GM10847 (cell line): Measurements from ENCODE around the gene MTCL1.

Experiments used
- POLR2A ChIP-seq: IDR thresholded peaks from 2 replicates; pipeline ENCODE4 v1.6.1; 2011; ENCODE audit not compliant: insufficient read length; ENCODE audit errors: extremely low read depth

The MTCL1 gene

GRCh38 chr18:8703781-8704301, 1.5 kb upstream of the MTCL1 start:
- no peak for TF ChIP-seq POLR2A

GRCh38 chr18:8704361-8705237, 757 bp upstream of the MTCL1 start:
- TF ChIP-seq POLR2A, result no peak

GRCh38 chr18:8705961-8706790, 820 bp downstream of the MTCL1 start:
- TF ChIP-seq POLR2A, result no peak

- no peak for TF ChIP-seq POLR2A
Measured at GRCh38 chr18:8706791-8707555, 1.6 kb downstream of the MTCL1 start.

- no peak for TF ChIP-seq POLR2A
Measured at GRCh38 chr18:8707556-8708300, 2.4 kb downstream of the MTCL1 start.

GRCh38 chr18:8708670-8709069, 3.3 kb downstream of the MTCL1 start:
- TF ChIP-seq POLR2A, result no peak

GRCh38 chr18:8709248-8710059, 4.1 kb downstream of the MTCL1 start:
- no peak for TF ChIP-seq POLR2A

GRCh38 chr18:8711736-8712135, 6.4 kb downstream of the MTCL1 start:
- TF ChIP-seq POLR2A, result no peak

- no peak for TF ChIP-seq POLR2A
Measured at GRCh38 chr18:8713691-8714090, 8.3 kb downstream of the MTCL1 start.

- TF ChIP-seq POLR2A, result no peak
Measured at GRCh38 chr18:8715599-8715998, 10.2 kb downstream of the MTCL1 start.

GRCh38 chr18:8717011-8717770, 11.8 kb downstream of the MTCL1 start:
- TF ChIP-seq POLR2A, result no peak

GRCh38 chr18:8718401-8718913, 13.1 kb downstream of the MTCL1 start:
- TF ChIP-seq POLR2A, result no peak

GRCh38 chr18:8719192-8719591, 13.8 kb downstream of the MTCL1 start:
- TF ChIP-seq POLR2A, result no peak
